ENCODE data around the gene PARN. TPM values are rescaled to one million over a fixed set of nuclear protein-coding genes. Genes with fewer than 3 reads are reported as not detected.
A peak's percentile ranks its signal among the peaks of the same experiment; 100 is the strongest.

The PARN gene
- total RNA-seq, 1 experiment from 2014 or later, result 56.2 TPM

DNA sequence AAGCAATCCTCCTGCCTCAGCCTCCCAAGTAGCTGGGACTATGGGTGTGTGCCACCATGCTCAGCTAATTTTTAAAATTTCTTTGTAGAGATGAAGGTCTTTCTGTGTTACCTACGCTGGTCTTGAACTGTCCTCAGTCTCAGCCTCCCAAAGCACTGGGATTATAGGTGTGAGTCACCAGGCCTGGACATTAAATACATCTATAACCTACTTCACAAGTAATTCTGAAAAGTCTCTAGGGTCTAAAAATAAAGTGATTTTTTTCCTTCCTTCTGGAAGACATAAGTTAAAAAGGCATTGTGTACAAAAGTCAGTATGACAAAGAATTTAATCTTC lies 118.3 kb downstream of the PARN start:
- no peak overlapping the region for H2BK12ac ChIP-seq (ENCODE audit: insufficient read length, low read depth, low read length)
- H3K14ac ChIP-seq (ENCODE audit: insufficient read depth, low read length), result no peak overlapping the region
- H2BK15ac ChIP-seq (ENCODE audit: low read depth, low read length), result no peak overlapping the region
- no peak overlapping the region for H3K4ac ChIP-seq (ENCODE audit: low read depth, low read length)
- H4K91ac ChIP-seq (ENCODE audit: insufficient read length, low read depth, low read length), result no peak overlapping the region
- no peaks in the 10 kb centered on the region for H3K27me3 Mint-ChIP-seq (ENCODE audit: low read depth)
- no peak overlapping the region for H3K27ac ChIP-seq (ENCODE audit: insufficient read length, low read depth, low read length)
- H3K9ac ChIP-seq (ENCODE audit: extremely low read depth, insufficient read length, low read length), result no peak overlapping the region
- H3K79me2 ChIP-seq (ENCODE audit: insufficient read depth, low read length), result no peaks in the 10 kb centered on the region
- H4K5ac ChIP-seq (ENCODE audit: insufficient read length, low read depth, low read length), result no peak overlapping the region
- peaks cover 0 to 2% (median 2%) of the 10 kb centered on the region in 3 experiments; a peak in 2 of 7 replicates for H3K36me3 Mint-ChIP-seq (ENCODE audit: insufficient read depth in 1 of 3, low read depth in 3 of 3)
- peak overlapping the region in 2 of 3 experiments; percentile 42 to 85; a peak in 2 of 7 replicates for H3K27ac Mint-ChIP-seq
- no peak overlapping the region for H2AFZ ChIP-seq (ENCODE audit: low read length)
- H3K18ac ChIP-seq (ENCODE audit: insufficient read length, low read depth, low read length), result no peak overlapping the region
- no peak overlapping the region for H2BK120ac ChIP-seq (ENCODE audit: low read depth, low read length, poor library complexity, severe bottlenecking)
- no peaks in the 10 kb centered on the region for H4K20me1 ChIP-seq (ENCODE audit: control insufficient read depth, insufficient read depth, insufficient read length)
- no CpG with 5 or more reads among the region's 1 CpG for WGBS (ENCODE audit: extremely low coverage, insufficient read length, low lambda C conversion rate)
- no peak overlapping the region for H2BK5ac ChIP-seq (ENCODE audit: insufficient read length, low read length)
- no peak overlapping the region for H3T11ph ChIP-seq (ENCODE audit: low read length)
- H3K4me1 Mint-ChIP-seq, result peaks cover 24 to 25% of the 10 kb centered on the region in 2 experiments
- no peaks in the 10 kb centered on the region for H3K9me3 ChIP-seq (ENCODE audit: control insufficient read depth, low read depth, low read length)
- no peak overlapping the region for H2BK20ac ChIP-seq (ENCODE audit: low read depth, low read length, poor library complexity, severe bottlenecking)
- H3K23ac ChIP-seq (ENCODE audit: insufficient read length, low read depth, low read length), result no peak overlapping the region
- TF ChIP-seq, protein P1, sequence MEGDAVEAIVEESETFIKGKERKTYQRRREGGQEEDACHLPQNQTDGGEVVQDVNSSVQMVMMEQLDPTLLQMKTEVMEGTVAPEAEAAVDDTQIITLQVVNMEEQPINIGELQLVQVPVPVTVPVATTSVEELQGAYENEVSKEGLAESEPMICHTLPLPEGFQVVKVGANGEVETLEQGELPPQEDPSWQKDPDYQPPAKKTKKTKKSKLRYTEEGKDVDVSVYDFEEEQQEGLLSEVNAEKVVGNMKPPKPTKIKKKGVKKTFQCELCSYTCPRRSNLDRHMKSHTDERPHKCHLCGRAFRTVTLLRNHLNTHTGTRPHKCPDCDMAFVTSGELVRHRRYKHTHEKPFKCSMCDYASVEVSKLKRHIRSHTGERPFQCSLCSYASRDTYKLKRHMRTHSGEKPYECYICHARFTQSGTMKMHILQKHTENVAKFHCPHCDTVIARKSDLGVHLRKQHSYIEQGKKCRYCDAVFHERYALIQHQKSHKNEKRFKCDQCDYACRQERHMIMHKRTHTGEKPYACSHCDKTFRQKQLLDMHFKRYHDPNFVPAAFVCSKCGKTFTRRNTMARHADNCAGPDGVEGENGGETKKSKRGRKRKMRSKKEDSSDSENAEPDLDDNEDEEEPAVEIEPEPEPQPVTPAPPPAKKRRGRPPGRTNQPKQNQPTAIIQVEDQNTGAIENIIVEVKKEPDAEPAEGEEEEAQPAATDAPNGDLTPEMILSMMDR (conservative IDR thresholded peaks at IDR 0.05), result no peak
- no peaks in the 10 kb centered on the region for H3K27me3 ChIP-seq (ENCODE audit: insufficient read depth, low read length)
- H3K56ac ChIP-seq (ENCODE audit: insufficient read length, low read depth, low read length), result no peak overlapping the region
- no peaks in the 10 kb centered on the region for H3K23me2 ChIP-seq (ENCODE audit: insufficient read length, low read depth, low read length, poor library complexity, severe bottlenecking)
- H3K79me1 ChIP-seq (ENCODE audit: insufficient read depth, low read depth, low read length, poor library complexity, severe bottlenecking), result no peaks in the 10 kb centered on the region
- no peak for DNase-seq
- H4K8ac ChIP-seq (replicated peaks; ENCODE audit: insufficient read length, low read depth, low read length), result no peak overlapping the region
- H3K9me3 Mint-ChIP-seq, result no peaks in the 10 kb centered on the region
- H3K4me3 Mint-ChIP-seq, result no peak overlapping the region
- H3K4me2 ChIP-seq (ENCODE audit: insufficient read depth, insufficient read length, low read length), result no peak overlapping the region
- H3K4me1 ChIP-seq (ENCODE audit: insufficient read depth, low read length), result peaks cover 7% of the 10 kb centered on the region
- no peak overlapping the region for H2AK5ac ChIP-seq (ENCODE audit: insufficient read length, low read length)
